OCI-LY7 (cell line): ENCODE results near the gene SEPTIN6.
"Not testable (repeated sequence)": the region's sequence is repeated elsewhere in the genome, so short reads cannot be mapped to it uniquely, and the experiment has no call there.

Experiments
- CTCF ChIP-seq: fragments of 200-600 bp; sonication (generic); conservative IDR thresholded peaks from 2 replicates; pipeline ENCODE4 v1.5.1; 2014; ENCODE audit warnings: mild to moderate bottlenecking, antibody characterized with exemption, low read length, moderate library complexity, mixed read lengths
- EZH2phosphoT487 ChIP-seq: fragments of 200-600 bp; sonication (generic); IDR thresholded peaks from 2 replicates; pipeline ENCODE4 v1.6.1; 2018; ENCODE audit warnings: low read depth, borderline replicate concordance, mild to moderate bottlenecking, mixed run types, antibody characterized with exemption, low read length, moderate library complexity, mixed read lengths

- TF ChIP-seq CTCF, EZH2phosphoT487: not testable (repeated sequence)
These were observed 28.1 kb downstream of the SEPTIN6 start for GRCh38 chrX:119664877-119665276.
